ENCODE data around the gene RTKN. TPM values are rescaled to one million over a fixed set of nuclear protein-coding genes. Genes with fewer than 3 reads are reported as not detected.

The RTKN gene
- polyA plus RNA-seq, 1 donor from 2014 or later: 4.9 TPM

- H3K4me2 ChIP-seq (ENCODE audit: low read length): peak within 1 kb of the TSS; percentile 97
- peaks cover 3% of the 10 kb centered on the region for H3K36me3 ChIP-seq (ENCODE audit: insufficient read depth, low read length)
- H4K20me1 ChIP-seq (ENCODE audit: insufficient read depth): no peaks in the 10 kb centered on the region
- TF ChIP-seq SMC3 (conservative IDR thresholded peaks at IDR 0.05; ENCODE audit: poor library complexity) (peak; percentile 98), RAD21 (conservative IDR thresholded peaks at IDR 0.05) (peak; percentile 88), EZH2 (IDR thresholded peaks at IDR 0.05; ENCODE audit: borderline replicate concordance, insufficient read depth, low read length, poor library complexity, severe bottlenecking) (no peak), CTCF (IDR thresholded peaks at IDR 0.05; ENCODE audit: poor library complexity, severe bottlenecking) (peak; percentile 99), EP300 (conservative IDR thresholded peaks at IDR 0.05; ENCODE audit: poor library complexity, severe bottlenecking) (peak; percentile 58), POLR2AphosphoS5 (IDR thresholded peaks at IDR 0.05) (peak; percentile 92), MXI1 (conservative IDR thresholded peaks at IDR 0.05; ENCODE audit: poor library complexity, severe bottlenecking) (peak; percentile 87), TAF1 (IDR thresholded peaks at IDR 0.05; ENCODE audit: low read depth) (peak; percentile 52)
- TF ChIP-seq, protein P1, sequence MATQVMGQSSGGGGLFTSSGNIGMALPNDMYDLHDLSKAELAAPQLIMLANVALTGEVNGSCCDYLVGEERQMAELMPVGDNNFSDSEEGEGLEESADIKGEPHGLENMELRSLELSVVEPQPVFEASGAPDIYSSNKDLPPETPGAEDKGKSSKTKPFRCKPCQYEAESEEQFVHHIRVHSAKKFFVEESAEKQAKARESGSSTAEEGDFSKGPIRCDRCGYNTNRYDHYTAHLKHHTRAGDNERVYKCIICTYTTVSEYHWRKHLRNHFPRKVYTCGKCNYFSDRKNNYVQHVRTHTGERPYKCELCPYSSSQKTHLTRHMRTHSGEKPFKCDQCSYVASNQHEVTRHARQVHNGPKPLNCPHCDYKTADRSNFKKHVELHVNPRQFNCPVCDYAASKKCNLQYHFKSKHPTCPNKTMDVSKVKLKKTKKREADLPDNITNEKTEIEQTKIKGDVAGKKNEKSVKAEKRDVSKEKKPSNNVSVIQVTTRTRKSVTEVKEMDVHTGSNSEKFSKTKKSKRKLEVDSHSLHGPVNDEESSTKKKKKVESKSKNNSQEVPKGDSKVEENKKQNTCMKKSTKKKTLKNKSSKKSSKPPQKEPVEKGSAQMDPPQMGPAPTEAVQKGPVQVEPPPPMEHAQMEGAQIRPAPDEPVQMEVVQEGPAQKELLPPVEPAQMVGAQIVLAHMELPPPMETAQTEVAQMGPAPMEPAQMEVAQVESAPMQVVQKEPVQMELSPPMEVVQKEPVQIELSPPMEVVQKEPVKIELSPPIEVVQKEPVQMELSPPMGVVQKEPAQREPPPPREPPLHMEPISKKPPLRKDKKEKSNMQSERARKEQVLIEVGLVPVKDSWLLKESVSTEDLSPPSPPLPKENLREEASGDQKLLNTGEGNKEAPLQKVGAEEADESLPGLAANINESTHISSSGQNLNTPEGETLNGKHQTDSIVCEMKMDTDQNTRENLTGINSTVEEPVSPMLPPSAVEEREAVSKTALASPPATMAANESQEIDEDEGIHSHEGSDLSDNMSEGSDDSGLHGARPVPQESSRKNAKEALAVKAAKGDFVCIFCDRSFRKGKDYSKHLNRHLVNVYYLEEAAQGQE (IDR thresholded peaks at IDR 0.05; ENCODE audit: borderline replicate concordance): peak; percentile 68
- peak within 1 kb of the TSS; percentile 94 for H3K9ac ChIP-seq (ENCODE audit: low read length)
- peak within 1 kb of the TSS; percentile 87 for H3K27ac ChIP-seq (ENCODE audit: low read length)
- H2AFZ ChIP-seq (ENCODE audit: low read depth, low read length): peak within 1 kb of the TSS; percentile 85
- no peaks in the 10 kb centered on the region for H3K9me2 ChIP-seq (ENCODE audit: insufficient read depth, low read length)
- peak within 1 kb of the TSS; percentile 100 for H3K4me3 ChIP-seq (ENCODE audit: low read length)
- no peaks in the 10 kb centered on the region for H3F3A ChIP-seq (ENCODE audit: insufficient read depth, low read length, poor library complexity, severe bottlenecking)
- no peaks in the 10 kb centered on the region for H3K27me3 ChIP-seq (ENCODE audit: insufficient read depth, low read depth, low read length)
- no peaks in the 10 kb centered on the region for H3K9me3 ChIP-seq (ENCODE audit: low read length)
- H3K79me2 ChIP-seq (replicated peaks; ENCODE audit: insufficient read depth, low read length): peaks cover 26% of the 10 kb centered on the region
Measured at GRCh38 chr2:74482801-74483674, 41.3 kb upstream of the RTKN start, which contains the start of the genes CCDC142 and TTC31. Gene CCDC142, minus strand, starts transcription at chr2:74482998. Its CDS starts 161 bp downstream, at chr2:74482837. Gene TTC31, plus strand, starts transcription at chr2:74483081. Its CDS starts 15 bp downstream, at chr2:74483096.

GRCh38 chr2:74481961-74482800 is 40.4 kb upstream of the RTKN start:
- H3K79me2 ChIP-seq (replicated peaks; ENCODE audit: insufficient read depth, low read length): peaks cover 26% of the 10 kb centered on the region
- H3F3A ChIP-seq (ENCODE audit: insufficient read depth, low read length, poor library complexity, severe bottlenecking): no peaks in the 10 kb centered on the region
- no peaks in the 10 kb centered on the region for H4K20me1 ChIP-seq (ENCODE audit: insufficient read depth)
- no peaks in the 10 kb centered on the region for H3K9me2 ChIP-seq (ENCODE audit: insufficient read depth, low read length)
- peak overlapping the region; percentile 84 for H3K4me2 ChIP-seq (ENCODE audit: low read length)
- H3K9ac ChIP-seq (ENCODE audit: low read length): peak overlapping the region; percentile 94
- H3K9me3 ChIP-seq (ENCODE audit: low read length): no peaks in the 10 kb centered on the region
- peak overlapping the region; percentile 100 for H3K4me3 ChIP-seq (ENCODE audit: low read length)
- peak overlapping the region; percentile 87 for H3K27ac ChIP-seq (ENCODE audit: low read length)
- peaks cover 3% of the 10 kb centered on the region for H3K36me3 ChIP-seq (ENCODE audit: insufficient read depth, low read length)
- TF ChIP-seq SMC3 (conservative IDR thresholded peaks at IDR 0.05; ENCODE audit: poor library complexity): no peak
- no peak for TF ChIP-seq EZH2 (IDR thresholded peaks at IDR 0.05; ENCODE audit: borderline replicate concordance, insufficient read depth, low read length, poor library complexity, severe bottlenecking)
- TF ChIP-seq TAF1 (IDR thresholded peaks at IDR 0.05; ENCODE audit: low read depth): no peak
- no peak for TF ChIP-seq RAD21 (conservative IDR thresholded peaks at IDR 0.05)
- TF ChIP-seq EP300 (conservative IDR thresholded peaks at IDR 0.05; ENCODE audit: poor library complexity, severe bottlenecking): no peak
- TF ChIP-seq POLR2AphosphoS5 (IDR thresholded peaks at IDR 0.05): no peak
- no peak for TF ChIP-seq CTCF (IDR thresholded peaks at IDR 0.05; ENCODE audit: poor library complexity, severe bottlenecking)
- TF ChIP-seq, protein P1 (IDR thresholded peaks at IDR 0.05; ENCODE audit: borderline replicate concordance): no peak
- TF ChIP-seq MXI1 (conservative IDR thresholded peaks at IDR 0.05; ENCODE audit: poor library complexity, severe bottlenecking): no peak
- H2AFZ ChIP-seq (ENCODE audit: low read depth, low read length): peak overlapping the region; percentile 69
- no peaks in the 10 kb centered on the region for H3K27me3 ChIP-seq (ENCODE audit: insufficient read depth, low read depth, low read length)
